HPDE6-E6E7 (cell line): ENCODE measurements around the gene DMGDH.

Source experiments
- DNase-seq: peaks from one replicate; pipeline ENCODE4 v3.0.0; 2011; ENCODE audit warnings: missing footprints; ENCODE audit errors: extremely low spot score

Gene DMGDH

GRCh38 chr5:79070350-79070667, 835 bp upstream of the DMGDH start:
- DNase-seq: no peak

- no peak for DNase-seq
These were observed 7.0 kb downstream of the DMGDH start for GRCh38 chr5:79062436-79062835.

DNA sequence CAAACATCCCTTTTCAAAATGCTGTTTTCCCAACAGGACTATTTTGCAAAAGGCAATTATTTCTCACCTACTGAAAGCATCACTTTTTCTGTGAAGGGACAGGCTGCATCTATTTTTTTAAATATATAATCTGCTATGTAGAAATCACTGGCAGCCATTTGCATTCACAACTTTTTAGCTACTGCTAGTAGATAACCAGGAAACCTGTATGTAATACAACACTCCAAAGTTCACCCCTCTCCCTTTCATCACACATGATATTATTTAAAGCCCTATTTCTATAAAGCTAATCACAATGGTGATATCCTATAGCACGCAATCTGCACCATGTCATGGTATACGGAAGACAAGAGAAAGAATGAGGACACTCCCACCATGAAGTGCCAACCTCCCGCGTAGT, 9.8 kb downstream of the DMGDH start:
- no peak for DNase-seq

- DNase-seq: no peak
These were observed 12.6 kb downstream of the DMGDH start for GRCh38 chr5:79056847-79057246.

GRCh38 chr5:79055017-79055416, 14.5 kb downstream of the DMGDH start:
- DNase-seq: no peak

GRCh38 chr5:79053321-79053720, 16.2 kb downstream of the DMGDH start:
- DNase-seq: no peak

- DNase-seq: no peak
These were observed 19.0 kb downstream of the DMGDH start for GRCh38 chr5:79050498-79050897.

DNA sequence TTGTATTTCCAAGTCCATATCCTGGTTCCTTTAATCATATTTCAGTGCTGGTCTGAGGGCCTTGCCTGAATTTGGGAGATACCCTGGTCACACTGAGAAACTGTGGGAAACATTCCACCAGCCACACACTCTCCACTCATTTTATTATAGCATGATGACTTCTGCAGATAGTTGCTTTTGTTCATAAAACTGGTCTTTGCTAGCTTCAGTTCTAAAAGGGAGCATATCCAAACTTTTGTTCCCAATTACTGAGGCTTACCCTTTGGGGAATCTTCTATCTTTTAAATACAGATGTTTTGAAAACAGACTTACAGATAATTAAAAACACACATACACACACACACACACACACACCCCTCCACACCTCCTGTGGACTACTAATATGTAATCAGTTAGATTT, 21.0 kb downstream of the DMGDH start:
- no peak for DNase-seq

- no peak for DNase-seq
These were observed 22.3 kb downstream of the DMGDH start for GRCh38 chr5:79047199-79047598.

DNA sequence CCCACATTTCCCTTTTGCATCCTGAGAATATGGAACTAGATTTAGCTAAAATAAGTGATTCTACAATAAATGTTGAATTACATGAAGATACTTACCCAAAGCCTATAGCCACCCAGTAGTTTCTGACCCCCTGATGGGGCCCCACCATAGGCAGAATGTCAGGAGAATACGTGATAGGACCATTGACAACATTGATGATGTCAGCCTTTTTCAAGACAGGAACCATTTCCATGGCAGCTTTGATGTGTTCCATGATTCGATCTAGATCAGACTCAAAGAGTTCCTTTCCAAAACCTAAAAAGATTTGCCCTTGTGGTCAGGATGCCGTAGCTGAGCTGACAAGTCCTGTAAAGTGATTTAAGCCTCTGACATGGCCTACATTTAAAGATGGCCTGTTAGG, 27.3 kb downstream of the DMGDH start:
- no peak for DNase-seq

GRCh38 chr5:79036769-79037168, 32.7 kb downstream of the DMGDH start:
- DNase-seq: no peak

DNA sequence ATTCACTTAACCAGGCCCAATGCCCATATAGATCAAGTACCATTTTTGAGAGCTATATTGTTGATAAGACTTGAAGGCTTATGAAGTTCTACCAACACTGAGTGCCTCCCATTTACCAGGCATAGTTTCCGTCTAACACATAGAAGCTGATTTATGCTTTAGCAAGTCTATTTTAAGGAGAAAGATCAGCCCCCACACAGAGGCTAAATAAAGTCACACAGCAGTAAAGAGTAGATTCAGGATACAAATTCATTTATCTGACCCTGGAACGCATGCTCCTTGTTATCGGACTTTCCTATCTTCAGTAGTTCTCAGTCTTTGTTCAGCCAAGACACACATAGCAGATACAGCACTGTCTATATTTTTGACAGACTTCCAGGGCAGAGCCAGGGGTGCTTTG, 34.2 kb downstream of the DMGDH start:
- no peak for DNase-seq

DNA sequence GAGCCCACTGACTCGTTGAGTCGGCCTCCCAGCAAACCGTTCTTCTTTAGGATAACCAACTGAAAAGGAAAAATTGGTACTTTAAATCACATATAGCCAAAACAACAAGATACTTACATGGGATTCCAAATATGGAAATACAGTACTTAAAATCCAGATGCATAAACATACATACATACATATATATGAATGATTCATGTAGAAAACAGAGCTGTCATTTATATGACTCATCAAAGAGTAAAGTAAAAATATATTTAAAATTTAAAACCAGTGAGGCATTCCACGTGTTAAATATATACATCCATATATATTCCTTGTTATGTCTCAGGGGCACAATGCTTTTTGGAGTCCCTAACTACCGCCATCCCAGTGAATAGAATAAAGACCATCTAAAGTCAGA, 36.7 kb downstream of the DMGDH start:
- DNase-seq: no peak

DNA sequence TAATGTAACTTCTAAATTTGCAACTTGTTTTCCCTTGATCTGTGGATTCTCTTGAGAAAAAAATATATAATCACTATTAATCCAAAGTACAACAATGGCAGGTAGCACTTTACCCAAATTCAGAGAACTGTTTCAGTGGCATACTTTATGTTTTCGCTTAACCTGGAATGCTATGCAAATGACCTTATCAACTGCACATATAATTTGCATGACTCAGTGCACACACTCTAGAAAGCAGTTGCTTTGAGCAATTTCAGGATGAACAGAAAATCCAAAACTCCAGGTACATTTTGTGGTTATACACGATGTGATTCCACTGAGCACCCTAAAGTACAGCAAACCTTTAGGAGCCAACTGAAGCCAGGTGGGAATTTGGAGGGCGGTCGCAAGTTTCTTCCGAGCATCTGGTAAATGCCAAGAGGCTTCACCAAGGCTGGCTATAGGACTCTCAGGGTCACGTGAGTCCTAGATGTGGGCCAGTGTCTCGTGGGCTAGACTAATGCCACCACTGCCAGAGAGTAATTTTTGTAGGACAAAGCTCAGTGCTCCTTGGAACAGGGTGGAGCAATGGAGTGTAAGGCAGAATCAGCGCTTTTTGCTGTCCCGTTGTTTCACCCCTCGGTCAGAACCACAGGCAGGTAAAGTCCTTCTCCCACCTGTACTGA, 37.3 kb downstream of the DMGDH start:
- DNase-seq: no peak

DNA sequence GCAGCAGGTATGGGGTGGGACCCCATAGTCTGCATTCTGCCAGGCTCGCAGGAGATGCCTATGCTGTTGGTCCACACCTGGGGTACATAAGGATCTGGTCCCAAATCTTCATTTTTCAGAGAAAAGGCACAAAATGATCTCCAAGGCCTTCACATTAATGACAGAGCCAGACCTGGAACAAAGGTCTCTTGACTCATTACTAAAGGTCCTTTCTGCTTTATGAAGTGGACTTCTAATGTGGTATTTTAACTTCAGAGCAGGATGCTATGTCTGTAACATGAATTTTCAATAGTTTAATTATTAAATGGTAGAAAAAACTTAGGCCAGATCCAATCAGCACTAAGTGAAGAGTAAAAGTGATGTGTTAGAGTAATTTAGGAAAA, 38.0 kb downstream of the DMGDH start:
- no peak for DNase-seq

DNA sequence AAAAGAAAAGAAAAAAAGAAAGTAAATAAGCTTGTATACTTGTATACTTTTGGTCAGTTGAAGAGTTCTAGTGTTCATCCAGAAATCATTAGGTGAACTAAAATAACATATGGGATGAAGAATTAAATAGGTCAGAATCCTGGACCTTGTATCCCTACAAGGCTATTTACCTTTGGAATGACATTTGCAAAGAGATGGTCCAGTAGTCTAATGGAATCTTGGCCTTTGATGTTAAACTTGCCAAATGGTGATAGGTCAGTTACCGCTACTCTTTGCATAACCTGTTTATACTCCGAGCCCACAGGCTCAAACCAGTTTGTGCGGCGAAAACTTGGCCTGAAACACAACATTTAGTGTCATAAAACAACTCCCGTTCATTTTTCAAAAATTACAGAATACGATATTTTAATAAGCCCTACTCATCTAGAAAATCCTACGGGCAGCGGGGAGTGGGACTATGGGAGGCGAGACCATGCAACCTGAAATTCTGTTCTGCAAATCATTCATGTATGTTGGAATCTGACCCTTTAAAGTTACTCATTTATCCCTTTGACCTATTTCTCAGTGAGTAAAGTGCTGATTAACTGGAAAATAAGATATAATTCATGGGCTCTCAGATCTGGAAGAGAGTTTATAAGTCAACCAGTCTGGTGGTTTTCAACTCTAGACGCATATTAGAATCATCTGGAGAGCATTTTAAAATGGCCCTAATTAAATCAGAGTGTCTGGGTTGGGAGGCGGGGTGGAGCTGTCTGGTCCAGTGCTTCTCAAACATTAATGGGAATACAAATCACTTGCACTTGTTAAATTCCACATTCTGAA, 38.6 kb downstream of the DMGDH start:
- no peak for DNase-seq

GRCh38 chr5:79025054-79025472, 44.4 kb downstream of the DMGDH start:
- DNase-seq: peak; percentile 33

- no peak for DNase-seq
These were observed 45.5 kb downstream of the DMGDH start for GRCh38 chr5:79023947-79024346.

DNA sequence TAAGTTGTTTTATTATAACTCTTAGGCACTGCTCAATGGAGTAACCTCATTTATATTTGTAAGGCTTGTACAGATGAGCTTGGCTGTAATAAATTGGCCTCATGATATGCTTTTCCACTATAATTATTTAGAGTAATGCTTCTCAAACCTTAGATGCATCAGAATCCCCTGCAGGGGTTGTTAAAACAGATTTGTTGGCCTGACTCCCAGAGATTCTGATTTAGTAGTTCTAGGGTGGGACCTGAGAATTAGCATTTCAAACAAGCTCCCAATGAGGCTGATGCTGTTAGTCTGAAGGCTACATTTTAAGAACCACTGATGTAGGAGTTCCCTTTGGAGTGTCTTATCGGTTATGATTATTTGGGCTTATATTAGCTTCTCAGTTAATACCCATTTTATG, 46.1 kb downstream of the DMGDH start:
- DNase-seq: no peak

- no peak for DNase-seq
These were observed 46.7 kb downstream of the DMGDH start for GRCh38 chr5:79022771-79023170.

- DNase-seq: no peak
These were observed 47.7 kb downstream of the DMGDH start for GRCh38 chr5:79021753-79022152.

GRCh38 chr5:79020861-79021561, 48.5 kb downstream of the DMGDH start:
- DNase-seq: peak; percentile 58

DNA sequence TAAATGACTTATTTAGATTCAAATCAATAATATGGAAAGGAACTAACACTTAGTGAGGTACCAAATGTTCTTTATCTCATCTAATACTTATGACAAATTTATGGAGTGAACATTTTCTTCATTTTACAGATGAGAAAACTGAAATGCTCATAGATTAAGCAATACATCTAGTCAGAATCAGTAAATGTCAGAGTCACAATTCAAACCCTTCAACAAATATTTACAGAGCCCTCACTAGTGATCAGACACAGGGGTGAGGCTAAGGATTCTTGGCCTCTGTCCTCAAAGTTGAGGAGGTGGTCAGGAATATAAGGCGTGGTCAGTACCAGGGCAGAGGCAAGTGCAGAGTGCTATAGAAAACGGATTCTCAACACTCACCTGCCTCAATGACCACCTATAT, 54.8 kb downstream of the DMGDH start:
- no peak for DNase-seq
